Measurements from ENCODE around the gene TMEM126B.
"Not testable (repeated sequence)": the region's sequence is repeated elsewhere in the genome, so short reads cannot be mapped to it uniquely, and the experiment has no call there.

The TMEM126B gene

DNA sequence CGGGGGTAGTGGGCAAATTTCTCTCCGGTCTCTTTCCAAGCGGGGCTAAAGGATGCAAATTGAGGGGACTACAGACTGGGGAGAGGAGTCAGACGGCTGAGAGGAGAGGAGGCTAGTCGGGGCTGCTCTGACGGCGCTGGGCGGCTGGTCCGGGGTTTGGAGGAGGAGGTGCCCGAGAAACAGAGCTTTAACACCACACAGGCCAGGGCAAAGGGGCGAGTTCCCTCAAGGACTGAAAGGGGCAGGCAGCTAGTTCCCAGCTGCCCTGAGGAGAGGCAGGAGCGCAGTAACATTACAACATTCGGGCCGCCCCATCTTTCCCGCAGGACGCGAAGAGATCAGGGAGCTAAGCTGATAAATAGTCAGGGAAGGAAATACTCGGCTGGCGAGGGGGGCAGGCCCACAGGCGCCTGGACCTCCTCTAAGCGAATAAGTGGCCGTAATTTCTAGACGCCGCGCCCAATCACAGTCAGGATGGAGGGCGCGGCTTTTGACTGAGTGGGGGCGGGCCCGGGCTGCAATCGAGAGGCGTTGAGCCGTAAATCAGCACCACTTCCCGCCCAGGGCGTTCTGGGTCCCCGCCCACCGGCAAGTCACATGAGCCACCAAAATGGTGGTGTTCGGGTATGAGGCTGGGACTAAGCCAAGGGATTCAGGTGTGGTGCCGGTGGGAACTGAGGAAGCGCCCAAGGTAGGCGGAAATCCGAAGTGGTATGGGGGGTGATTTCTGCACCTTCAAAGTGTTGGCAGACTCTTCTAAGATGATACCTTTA, at the start of gene TMEM126B:
TSS of gene TMEM126B (plus strand) at position 596 of the 773 bp plus-strand sequence. CDS start at position 611, 15 bp downstream.
- peak; percentile 98 for DNase-seq

DNA sequence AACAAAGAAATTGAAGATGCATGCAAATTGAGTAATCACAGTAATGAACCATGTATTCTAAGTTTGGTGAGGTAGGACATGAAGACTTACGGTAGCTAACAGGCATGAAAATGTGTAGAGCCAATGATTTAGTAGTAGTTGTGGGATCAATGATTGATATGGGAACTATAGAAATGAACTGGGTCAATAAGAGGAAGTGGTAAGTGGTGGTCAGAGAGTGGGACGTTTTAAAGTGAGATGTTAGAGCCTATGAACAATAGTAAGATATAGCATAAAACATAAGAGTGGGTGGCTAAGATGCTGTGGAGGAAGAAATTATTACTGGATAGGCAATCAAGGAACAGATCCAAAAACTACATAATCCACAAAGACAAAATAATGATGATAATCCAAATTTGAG, 46.3 kb upstream of the TMEM126B start:
- DNase-seq = no peak

DNA sequence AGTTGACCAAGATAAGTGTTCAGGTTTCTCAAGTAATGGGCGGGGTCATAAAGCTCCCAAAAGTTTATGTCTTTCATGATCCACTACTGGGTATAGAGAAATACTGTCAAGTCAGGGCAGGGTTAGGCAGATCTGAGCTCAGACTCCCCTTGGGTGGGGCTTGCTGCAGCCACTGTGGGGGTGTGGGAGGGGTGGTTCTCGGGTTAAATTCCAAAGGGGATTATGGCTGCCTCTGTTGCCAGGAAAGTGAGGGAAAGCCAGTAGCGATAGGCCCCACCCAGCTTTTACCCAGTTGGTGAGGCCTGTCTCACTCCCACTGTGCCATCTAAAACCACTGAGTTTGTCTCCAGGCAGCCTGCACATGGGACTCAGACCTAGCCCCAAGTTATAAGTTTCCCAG, 39.0 kb upstream of the TMEM126B start:
- no peak for DNase-seq

DNA sequence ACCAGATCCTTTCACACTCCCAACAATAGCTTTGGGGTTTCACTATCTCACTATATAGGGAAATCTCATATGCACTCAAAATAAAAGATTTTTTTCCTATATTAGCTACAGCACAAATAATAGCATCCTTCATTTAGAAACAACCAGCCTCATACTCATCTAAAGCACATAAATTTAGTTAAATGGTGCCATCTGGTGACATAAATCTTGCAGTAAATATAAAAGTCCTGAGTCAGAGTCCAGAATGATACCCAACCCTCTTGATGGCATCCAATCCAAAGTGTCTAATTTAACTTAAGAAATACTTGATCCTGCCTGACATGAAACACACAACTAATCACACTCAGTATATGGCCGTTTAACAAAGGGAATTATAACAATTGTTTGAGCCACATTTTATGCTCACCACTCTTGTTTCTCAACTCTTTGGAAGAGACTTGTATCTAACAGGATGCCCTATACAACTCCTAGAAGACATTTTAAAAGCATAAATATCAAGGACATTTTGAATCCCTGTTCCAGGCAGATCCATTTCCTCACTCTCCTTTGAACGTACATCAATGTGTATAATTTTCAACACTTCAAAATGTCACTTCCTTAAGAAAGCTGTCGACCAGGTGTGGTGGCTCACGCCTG, 37.4 kb upstream of the TMEM126B start:
- peak; percentile 25 for DNase-seq

DNA sequence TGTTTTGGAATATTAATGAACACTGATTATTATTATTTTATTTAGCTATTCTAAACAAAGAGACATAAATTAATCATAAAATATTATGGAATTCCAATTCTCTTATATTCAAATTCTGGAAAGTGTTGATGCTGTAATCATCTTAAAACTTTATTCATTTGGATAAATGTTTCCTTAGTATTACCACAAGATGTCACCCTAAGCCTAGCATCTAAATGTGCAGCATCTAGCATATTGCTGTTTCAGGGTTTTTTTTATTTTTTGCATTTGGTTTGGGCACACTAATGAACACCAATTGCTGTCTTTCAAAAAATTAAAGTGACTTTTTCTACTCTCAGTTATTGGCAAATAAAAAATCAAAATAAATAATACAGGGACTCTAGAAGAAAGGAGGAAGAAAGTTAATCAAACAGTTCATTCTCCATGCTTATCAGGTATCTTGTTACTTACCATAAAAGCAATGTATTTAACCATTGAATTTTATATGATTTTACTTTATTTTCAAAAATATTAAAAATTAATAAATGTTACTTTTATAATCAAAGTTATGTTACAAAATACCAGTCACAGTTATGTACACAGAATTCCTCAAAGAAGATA, 33.0 kb upstream of the TMEM126B start:
- DNase-seq = peak; percentile 47

DNA sequence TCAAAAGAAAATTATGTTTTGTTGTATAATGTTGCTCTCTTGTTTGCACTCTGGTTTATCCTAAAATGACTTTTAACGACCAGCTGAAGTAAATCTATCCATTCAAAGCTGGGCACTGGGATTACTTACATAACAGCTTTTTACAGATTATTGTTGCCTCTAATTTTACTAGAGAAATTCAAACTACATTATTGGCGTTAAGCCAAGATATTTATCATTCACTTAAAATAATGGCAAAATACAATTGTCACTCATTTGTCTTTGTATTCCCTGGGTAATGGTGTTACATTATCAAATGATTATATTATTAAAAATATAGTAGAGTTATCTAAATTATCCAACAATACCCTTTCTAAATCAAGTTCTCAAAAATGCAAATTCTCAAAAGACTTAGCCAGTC, 31.5 kb upstream of the TMEM126B start:
- no peak for DNase-seq

DNA sequence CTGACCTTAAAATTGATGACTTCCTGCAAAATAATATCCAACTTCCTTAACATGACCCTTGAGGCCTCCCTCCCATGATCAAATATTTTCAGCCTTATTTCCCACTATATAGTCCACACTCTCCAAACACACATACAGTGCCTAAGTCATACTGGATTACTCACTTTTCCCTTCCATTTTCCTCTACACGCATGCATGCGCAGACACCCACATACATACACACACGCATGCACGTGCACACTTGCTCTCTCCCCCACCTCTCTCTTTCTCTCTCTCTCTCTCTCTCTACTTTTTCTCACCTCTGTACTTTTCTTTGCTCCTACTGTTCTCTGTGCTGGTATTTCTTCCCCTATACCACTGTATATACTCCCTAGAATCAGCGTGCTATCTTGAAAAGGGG, 29.3 kb upstream of the TMEM126B start:
- no peak for DNase-seq

DNA sequence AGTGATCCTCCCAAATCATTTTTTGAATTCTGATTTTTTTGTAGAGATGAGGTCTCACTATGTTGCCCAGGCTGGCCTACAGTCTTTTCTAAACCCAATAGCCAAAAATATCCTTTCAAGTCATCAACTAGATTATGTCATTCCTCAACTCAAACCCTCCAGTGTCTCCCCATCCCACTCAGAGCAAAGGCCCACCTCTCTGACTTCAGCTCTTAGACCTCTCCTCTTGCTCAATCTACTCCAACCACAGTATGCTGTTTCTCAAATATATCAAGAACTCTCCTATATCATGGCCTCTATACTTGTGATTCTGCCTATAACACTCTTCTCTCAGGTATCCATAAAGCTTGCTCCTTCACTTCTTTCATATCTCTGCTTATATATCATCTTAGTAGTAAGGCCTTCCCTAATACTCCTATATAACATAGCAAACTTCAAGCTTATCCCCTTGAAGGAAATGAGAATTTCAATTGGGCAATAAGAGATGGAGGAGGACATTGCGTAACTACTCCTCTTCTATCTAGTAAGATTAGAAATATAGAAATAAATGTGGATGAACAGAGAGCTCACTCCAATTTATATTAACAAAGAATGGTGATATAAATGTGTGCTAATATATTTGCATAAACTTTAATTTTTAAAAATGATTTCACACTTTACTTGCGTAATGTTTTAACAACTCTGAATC, 25.7 kb upstream of the TMEM126B start:
- no peak for DNase-seq

DNA sequence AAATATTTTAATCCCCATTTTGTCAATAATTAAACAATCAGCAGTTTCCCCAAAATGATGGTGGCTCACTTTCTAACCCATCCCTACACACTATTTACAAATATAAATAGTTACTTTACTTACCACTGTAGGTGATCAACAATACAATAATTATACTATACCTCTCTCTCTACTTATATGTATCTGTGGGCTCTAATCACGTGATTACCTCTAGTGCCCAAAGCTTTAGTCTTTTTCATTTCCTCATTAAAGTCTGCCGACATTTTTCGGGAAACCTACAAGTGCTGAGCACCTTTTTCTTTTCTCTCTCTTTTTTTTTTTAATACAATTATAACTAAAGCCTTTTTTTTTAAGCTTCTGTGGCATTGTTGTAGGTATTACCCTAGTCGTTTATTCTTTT, 25.2 kb upstream of the TMEM126B start:
- DNase-seq = no peak

DNA sequence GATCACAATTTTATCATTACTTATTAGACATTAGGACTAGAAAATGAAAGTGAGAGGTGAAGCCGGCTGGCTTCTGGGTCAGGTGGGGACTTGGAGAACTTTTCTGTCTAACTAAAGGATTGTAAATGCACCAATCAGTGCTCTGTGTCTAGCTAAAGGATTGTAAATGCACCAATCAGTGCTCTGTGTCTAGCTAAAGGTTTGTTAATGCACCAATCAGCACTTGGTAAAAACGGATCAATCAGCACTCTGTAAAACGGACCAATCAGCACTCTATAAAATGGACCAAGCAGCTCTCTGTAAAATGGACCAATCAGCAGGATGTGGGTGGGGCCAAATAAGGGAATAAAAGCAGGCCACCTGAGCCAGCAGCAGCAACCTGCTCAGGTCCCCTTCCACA, 22.2 kb upstream of the TMEM126B start:
- not testable (repeated sequence) for DNase-seq

DNA sequence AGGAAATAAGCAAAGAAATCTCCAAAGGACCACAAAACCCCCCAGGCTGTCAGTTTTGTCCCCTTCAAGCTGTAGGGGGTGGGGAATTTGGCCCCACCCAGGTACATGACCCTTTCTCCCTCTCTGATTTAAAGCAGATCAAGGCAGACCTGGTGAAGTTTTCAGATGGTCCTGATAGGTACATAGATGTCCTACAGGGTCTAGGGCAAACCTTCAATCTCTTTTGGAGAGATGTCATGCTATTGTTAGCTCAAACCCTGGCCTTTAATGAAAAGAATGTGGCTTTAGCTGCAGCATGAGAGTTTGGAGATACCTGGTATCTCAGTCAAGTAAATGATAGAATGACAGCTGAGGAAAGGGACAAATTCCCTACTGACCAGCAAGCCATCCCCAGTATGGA, 19.8 kb upstream of the TMEM126B start:
- DNase-seq = not testable (repeated sequence)

DNA sequence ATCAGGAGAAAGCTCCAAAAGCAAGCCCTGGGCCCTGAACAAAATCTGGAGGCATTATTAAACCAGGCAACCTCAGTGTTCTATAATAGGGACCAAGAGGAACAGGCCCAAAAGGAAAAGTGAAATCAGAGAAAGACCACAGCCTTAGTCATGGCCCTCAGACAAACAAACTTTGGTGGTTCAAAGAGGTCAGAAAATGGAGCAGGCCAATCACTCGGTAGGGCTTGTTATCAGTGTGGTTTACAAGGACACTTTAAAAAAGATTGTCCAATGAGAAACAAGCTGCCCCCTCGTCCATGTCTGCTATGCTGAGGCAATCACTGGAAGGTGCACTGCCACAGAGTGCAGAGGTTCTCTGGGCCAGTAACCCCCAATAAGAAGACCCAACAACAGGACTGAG, 19.1 kb upstream of the TMEM126B start:
- not testable (repeated sequence) for DNase-seq

DNA sequence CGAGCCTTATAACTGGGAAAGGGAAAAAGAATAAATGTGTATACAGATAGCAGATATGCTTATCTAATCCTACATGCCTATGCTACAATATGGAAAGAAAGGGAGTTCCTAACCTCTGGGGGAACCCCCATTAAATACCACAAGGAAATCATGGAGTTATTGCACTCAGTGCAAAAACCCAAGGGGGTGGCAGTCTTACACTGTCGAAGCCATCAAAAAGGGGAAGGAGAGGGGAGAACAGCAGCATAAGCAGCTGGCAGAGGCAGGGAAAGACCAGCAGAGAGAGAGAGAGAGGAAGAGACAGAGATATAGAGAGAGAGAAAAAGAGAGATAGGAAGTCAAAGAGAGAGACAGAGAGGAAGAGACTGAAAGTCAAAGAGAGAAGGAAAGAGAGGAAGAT, 16.8 kb upstream of the TMEM126B start:
- DNase-seq = not testable (repeated sequence)

DNA sequence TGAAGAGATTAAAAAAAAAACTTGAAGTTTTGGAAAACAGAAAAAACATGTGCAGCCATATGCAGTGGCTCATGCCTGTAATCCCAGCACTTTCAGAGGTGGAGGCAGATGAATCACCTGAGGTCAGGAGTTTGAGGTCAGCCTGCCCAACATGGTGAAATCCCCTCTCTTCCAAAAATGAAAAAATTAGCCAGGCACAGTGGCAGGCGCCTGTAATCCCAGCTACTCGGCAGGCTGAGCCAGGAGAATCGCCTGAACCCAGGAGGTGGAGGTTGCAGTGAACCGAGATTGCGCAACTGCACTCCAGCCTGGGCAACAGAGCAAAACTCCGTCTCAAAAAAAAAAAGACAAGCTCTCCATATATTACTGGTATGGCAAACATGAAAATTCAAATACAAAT, 8.9 kb upstream of the TMEM126B start:
- DNase-seq = no peak

DNA sequence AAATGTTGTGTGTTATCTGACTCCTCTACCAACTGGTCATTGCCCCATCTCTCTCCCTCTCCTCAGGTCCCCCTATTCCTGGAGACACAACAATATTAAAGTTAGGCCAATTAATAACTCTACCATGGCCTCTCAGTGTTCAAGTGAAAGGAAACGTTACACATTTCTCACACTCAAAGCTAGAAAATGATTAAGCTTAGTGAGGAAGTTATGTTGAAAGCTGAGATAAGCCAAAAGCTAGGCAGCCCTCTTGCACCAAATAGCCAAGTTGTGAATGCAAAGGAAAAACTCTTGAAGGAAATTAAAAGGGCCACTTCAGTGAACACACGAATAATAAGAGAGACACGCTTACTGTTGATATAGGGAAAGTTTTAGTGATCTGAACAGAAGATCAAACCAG, 8.1 kb upstream of the TMEM126B start:
- DNase-seq = no peak

DNA sequence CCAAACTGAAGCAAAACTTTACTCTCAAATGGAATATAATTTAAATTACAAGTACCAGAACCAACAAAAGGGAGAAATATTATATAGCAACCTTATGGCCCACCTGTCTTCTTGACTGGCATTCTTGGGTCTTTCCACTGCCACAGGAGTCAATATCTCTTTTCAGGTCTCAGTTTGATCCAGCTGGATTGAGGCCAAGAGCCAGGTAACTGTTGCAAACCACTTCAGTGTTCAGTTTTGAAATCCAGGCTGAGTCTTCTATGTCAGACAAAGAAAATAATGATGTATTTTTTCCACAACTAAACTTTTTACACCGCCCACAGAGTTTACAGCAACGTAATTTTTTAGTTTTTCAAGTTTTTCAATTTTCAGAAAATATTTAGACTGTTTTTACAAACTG, 1.9 kb upstream of the TMEM126B start:
- DNase-seq = peak; percentile 15

DNA sequence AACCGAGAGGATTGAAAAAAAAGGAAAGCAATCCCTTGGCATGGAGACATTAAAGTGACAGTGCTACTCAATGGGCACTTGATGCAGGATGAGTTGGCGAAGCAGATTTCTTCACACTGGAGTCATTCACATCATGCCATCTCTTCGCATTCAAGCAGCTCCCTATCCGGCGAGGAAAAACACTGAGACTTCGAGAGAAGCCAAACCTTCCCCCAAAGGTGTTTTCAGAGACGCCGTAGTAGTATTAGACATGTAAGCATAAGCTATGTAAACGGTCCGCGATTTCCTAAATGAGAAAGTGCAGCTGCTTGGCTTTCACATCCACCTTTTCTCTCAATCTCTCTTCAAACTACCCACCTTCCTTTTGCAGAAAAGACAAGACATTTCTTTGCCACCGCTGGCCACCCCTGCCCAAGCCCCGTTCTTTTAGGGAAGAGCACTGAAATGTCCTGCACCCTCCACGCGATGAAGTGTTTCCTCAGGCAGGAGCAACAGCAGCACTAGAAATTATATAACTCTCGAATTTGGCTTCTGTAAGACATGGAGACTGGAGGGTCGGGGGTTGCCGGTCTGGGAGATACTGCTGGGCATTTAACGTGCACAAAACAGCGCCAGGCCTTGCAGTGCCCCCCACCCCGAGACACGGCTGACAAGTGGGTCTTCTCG, 928 bp upstream of the TMEM126B start, which contains the start of gene DLG2:
TSS of gene DLG2 (minus strand) at position 13 of the 666 bp plus-strand sequence.
- peak; percentile 35 for DNase-seq

DNA sequence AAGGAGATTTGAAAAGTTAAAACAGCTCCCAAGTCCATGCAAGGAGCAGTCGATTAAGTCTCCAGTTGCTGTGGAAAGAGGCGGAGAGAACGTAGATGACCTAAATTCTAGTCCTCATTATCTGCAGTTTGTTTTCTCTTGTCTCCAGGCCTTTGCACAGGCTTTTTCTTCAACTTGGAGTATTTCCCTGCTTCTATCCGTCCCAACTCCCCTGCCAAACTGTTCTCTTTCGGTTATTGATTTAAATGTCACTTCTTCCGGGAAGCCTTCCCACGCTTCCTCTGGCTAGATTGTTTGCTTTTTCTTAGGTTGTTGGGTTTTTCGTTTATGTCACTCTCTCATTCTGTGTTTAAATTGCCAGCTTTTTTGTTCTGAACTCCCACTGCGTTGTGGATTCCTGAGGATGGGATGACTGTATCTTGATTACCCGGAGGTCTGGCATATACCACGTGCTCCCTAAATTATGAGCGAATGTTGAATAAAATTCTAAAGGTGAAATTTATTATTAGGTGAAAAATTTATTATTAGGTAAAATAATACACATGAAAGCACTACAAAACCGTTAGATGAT, 463 bp downstream of the TMEM126B start:
- no peak for DNase-seq

DNA sequence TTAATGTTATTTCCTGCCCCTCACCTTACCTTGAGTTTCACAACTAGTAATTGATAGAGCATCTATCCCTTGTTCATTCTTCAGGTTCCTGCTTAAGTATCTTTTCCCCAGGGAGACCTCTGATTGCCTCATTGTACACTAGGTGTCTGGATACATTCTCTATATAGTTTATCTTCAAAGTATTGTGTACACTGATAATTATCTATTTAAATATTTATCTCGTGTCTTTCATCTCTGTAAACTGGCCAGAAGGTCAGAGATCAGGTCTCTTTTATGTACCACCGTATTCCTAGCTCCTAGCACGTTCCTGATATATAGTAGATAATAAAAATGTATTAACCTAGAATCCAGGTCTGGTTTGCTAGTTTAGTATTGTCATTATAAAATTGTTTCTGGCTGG, 6.4 kb downstream of the TMEM126B start:
- DNase-seq = no peak

DNA sequence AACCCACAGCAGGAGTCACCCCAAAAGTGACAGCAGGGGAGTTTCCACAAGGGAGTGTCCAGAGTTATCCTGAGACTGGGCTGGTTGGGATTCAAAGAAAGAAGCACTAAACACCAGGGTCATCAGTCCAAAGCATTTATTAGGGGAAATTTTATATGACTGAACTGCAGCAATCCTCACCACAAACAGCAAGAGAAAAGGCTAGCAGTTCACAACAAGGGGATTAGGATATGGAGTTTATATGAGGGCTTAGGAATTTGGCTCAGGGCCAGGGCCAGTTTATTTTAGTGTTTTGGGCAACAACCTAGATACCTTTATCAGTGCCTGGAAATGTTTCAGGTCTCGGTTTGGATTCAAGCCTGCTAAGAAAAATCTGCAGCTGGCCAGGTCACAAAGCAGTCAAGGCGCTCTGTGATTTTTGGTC, 14.8 kb downstream of the TMEM126B start:
- peak; percentile 15 for DNase-seq

DNA sequence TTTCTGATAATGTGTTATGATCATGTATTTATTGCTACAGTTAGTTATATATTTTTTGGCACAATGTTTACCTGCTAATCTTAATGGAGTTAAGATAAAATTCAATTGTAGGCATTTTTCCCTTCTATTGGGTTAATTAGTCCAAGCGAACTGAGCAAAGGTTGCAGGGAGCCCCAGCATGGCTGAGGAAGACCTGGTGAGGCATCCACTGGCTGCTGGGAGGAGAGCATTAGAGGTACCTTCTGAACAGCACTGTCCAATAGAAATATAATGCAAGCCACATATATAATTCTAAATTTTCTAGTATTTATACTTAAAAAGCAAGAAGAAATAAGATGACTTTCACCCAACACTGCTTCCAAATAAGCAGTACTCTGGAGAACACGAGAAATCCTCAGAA, 18.7 kb downstream of the TMEM126B start:
- DNase-seq = no peak

DNA sequence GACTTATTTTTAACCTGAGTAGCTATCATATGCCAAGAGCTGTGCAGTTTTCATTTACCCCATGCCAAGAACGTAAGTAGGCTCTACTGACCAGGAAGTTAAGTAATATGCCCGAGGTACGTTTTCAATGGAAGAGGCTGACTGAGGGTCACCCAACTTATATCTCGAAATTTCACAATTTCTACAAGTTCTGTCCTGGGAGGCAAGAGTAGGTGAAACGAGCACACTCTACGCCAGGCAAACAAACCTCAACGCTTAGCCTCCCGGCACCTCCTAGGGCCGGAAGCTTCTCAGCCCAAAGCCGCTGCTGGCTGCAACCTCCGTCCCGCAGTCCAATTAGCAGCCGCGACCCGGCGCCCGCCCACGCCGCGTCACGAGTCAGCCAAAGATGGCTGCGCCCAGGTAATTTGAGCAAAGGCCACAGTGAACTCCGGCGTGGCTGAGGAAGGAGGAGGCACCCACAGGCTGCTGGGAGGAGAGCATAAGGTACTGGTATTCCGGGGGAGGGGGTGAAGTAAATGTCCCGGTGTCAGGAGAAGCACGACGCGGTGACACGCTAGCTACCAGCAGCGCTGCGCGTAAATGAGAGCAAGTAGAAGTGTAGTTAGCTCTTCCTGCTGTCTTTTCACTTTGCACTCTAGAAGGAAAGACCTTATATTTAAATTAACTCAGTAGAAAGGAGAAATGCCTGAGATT, 19.4 kb downstream of the TMEM126B start, which contains the start of gene TMEM126A:
TSS of gene TMEM126A (plus strand) at position 364 of the 696 bp plus-strand sequence. CDS start 2,289 bp downstream, outside the sequence.
- peak; percentile 91 for DNase-seq
